HG02759 (cell line): Measurements from ENCODE around the gene PTPN13.

Experiments used
- ATAC-seq: cut with Tn5 transposase; IDR thresholded peaks from one replicate; pipeline ENCODE4 v1.9.1; 2021; ENCODE audit warnings: mild to moderate bottlenecking, moderate library complexity; ENCODE audit not compliant: unreplicated experiment

Gene PTPN13

DNA sequence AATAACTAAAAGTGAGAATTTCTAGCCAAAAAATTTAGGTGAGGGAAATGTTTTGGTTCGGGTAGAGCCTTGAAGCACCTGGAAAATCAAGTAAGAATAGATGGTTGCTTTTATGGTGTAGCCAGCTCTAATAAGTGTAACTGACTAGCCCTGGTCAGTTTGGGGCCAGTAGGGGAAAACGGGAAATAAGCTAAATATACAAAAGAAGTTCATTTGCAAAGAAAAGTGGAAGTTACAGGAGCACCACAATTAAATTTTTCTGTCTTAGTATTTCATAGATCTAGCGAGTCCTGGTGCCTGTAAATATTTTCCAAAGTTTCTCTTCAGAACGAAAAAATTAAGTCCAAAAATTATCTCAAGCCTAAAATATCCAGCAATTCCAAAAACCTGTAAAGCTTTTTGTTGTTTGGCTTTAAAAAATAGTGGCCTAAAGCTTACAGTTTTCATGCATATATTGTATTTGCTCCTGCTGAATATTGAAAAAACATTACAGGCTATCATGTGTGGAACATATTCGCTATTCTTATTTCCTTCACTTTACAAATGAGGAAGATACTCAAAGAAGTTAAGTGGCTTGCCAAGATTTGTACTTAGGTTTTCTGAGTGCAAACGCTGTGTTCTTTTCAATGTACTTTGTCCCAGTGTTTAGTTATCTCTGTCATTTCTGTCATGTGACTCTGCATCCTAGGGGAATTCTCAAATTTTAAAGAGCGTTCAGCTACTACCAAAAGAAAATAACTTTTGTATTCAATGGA is 7.3 kb upstream of the PTPN13 start:
- ATAC-seq, result no peak

DNA sequence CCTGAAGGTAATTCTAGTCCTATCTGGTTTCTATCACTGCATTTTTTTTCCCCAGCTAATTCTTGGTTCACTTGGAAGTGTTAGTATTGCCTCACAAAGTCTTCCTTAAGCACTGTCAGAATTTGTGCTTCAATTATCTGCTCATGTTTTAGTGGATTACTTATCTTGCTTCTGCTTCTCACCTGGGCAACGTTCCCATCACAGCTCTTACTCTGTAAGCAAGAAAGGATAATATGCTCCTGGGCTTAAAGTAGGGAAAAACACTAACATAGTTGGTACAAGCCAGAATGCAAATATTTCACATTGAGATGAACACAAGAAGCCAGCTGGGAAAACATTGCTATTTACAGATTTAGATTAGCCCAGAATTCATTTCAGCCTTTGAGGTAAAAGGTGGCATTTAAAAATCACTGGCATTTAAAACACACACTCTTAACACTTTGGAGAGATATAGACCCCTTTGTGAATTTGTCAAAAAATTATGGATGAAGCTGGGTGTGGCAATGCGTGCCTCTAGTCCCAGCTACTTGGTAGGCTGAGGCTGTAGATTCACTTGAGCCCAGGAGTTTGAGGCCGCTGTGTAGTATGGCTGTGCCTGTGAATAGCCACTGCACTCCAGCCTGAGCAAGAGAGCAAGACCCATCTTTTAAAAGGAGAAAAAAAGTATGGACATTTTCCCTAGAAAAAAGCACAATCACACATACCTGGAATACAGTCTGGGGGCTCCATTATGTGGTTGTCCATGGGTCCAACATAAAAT is 6.6 kb upstream of the PTPN13 start:
- no peak for ATAC-seq

GRCh38 chr4:86592553-86593249 is 1.4 kb upstream of the PTPN13 start:
- ATAC-seq, result no peak

DNA sequence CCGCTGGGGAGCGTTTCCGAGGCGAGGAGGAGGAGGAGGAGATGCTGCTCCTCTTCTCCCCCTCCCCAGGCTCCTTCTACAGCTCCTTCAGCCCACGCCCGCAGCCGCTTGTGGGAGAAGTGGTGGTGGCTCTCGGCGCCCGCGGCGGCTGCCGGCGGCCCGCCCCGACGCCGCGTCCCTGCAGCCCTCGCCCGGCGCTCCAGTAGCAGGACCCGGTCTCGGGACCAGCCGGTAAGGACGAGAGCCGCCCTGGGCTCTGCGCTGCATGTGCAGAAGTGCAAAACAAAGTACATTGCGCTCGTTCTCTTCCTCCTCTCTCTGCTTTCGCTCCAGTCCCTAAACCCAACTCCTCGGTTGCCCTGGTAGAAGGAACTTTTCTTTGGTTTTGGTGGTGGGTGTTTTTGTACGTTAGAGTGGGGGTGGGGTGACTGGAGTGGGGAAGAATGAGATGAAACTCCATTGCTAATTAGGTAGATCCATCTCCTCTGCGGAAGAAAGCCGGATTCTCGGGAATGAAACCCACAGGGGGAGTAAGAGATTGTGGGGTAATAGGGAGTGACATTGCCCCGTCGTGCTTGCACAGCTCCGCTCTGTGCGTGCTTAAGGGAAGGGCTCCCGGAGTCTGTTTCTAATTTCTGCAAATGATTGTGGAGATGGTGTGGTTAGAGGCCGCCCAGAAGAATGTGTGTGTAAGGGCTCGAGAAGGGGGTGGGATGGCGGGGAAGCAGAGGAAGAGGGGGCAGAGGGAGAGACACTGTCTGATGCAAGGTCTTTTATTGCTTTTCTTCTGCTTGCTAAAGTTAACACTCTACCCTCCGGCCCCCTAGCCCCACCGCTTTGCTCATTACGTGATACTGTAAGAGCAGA is 677 bp downstream of the PTPN13 start:
- ATAC-seq, result peak; percentile 22

- no peak for ATAC-seq
Observed at GRCh38 chr4:86595426-86595805, 1.3 kb downstream of the PTPN13 start.

DNA sequence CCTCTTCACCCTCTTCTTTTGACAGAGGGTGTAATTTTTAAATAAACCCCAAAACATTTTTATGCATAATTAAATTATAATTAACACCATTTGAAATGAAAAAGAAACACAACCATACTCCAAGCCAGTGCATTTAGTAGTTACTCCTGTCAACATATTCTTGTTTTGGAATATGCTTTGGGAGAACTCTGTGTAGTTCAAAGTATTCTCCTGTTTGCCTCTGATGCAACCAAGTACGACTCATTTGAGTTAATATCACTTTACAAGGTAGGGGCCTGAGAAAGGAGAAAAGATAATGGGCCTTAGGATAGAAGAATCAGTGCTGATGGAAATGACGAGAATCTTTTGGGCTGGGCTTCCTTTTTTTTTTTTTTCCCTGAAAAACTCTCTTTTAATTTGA is 2.7 kb downstream of the PTPN13 start:
- no peak for ATAC-seq

- ATAC-seq, result no peak
Observed at GRCh38 chr4:86600007-86600653, 6.0 kb downstream of the PTPN13 start.

DNA sequence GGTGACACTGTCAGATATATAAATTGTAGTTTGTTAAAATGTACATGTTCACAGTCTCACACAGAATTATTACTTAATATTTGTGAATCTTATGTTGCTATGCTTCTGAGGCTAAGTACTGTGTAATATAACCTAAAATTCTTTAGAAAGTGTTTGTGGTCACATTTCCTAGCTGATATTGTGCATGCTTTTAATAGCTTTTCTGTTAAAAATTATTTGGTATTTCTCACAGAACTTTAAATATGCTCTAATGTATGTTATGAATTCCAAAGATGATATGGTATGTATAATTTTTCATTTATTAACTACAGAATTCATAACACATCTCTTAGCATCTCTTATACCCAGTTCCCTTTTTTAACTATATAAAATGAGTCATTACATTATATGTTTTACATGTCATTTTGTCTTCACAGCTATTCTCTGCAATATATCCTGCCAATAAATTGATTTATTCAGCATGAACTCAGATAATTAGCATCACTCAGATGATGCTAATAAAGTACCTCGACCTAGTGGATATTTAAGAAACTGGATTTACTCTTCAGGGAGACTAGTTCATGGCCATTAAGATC is 9.3 kb downstream of the PTPN13 start:
- ATAC-seq, result no peak

- no peak for ATAC-seq
Observed at GRCh38 chr4:86606809-86607208, 12.7 kb downstream of the PTPN13 start.

GRCh38 chr4:86608757-86609375 is 14.8 kb downstream of the PTPN13 start:
- no peak for ATAC-seq

- no peak for ATAC-seq
Observed at GRCh38 chr4:86611757-86612156, 17.6 kb downstream of the PTPN13 start.

- no peak for ATAC-seq
Observed at GRCh38 chr4:86613734-86614133, 19.6 kb downstream of the PTPN13 start.

DNA sequence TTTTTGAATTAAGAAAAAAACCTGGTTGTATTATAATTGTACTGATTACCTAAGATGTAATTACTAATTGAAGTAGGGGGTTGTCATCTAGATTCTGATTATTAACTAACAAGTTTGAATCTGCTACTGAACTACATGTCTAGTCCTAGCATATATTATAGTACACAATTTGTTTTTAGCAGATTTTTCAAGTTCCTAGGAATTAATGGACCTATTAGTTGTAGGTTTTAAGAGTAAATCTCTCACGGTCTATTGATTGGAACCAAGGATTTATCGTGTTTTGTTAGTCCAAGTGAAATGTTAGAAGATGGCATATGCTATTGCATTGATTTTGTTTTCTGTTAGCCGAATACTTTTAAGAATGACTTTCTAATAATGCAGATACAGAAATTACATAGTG is 20.8 kb downstream of the PTPN13 start:
- ATAC-seq, result no peak

DNA sequence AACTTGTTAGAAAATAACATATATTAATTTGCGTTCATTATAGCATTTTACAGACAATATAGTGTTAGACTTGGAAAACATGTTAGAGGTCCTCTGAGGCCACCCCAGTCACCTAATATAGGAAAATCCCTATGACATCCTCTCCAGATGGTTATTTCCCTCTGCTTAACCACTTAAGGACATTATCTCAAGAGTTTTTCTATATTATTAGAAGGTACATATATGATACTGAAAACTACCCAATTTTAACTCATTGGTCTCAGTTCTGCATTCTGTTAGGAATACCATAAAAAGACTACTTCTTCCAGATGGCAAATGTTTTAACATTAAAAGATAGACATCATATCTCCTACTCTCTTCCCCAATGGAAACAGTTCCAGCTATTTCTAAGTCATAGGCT is 21.4 kb downstream of the PTPN13 start:
- no peak for ATAC-seq

DNA sequence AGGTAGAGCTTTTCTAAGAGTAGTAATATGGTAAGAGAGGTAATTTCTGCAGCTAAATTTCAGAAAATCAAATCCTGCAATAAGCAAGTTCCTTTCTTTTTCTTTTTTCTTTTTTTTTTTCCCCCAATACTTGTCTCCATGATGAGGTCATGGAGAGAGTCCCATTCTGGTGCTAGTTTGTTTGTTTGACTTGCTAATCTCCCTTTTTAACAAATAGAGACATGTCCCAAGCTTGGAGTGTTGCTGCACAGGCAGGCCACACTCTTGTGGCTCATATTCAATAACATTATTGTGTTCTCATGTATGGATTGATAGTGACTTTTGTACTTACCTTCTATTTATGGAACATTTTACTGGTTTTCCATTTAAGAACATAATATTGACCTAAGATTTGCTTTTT is 25.5 kb downstream of the PTPN13 start:
- ATAC-seq, result no peak

- no peak for ATAC-seq
Observed at GRCh38 chr4:86621435-86621834, 27.3 kb downstream of the PTPN13 start.

- ATAC-seq, result no peak
Observed at GRCh38 chr4:86626066-86626465, 32.0 kb downstream of the PTPN13 start.

DNA sequence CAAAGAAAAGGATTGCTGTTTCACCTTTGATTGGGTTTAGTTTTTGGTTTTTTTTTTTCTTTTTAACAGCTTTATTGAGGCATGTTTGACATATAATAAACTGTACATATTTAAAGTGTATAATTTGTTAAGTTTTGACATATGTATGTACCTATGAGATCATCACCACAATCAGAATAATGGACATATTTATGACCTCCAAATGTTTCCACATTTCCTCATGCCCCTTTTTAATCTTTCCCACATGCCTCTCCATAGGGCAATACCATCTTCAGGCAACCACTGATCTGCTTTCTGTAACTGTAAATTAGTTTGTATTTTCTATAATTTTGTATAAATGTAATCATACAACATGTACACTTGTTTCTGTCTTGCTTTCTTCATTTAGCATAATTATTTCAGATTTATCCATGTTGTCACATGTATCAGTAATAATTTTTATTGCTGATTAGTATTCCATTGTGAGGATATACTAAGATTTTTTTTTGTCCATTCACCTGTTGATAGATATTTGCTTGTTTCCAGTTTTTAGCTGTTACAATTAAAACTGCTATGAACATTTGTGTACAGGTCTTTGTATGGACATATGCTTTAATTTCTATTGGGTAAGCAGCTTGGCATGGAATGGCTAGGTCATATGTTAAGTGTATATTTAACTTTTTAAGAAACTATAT is 33.5 kb downstream of the PTPN13 start:
- no peak for ATAC-seq

DNA sequence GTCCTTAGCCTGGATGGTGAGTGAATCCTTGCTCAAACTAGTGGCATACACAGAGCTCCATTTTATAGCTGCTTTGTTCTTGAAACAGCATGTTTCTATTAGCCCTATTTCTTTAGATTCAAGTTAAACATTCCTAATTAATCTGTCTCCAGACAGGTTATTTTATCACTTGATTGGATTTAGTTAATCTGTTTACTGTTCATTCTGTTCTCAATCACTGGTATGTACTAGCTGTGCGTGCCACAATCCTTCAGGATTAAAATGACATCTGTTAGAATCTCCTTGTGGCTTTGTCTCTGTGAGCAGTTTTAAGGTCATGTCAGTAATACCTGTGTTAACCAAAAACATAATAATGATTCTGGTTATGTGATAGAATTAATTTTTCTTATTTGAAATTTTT is 36.5 kb downstream of the PTPN13 start:
- no peak for ATAC-seq
